ENCODE results near the gene GNRH2. TPM values are rescaled to one million over a fixed set of nuclear protein-coding genes. Genes with fewer than 3 reads are reported as not detected.
A peak's percentile ranks its signal among the peaks of the same experiment; 100 is the strongest.

GNRH2 gene
- total RNA-seq, 1 donor from 2014 or later, result 0.37 TPM

GRCh38 chr20:3000852-3001523, 42.4 kb upstream of the GNRH2 start:
- H3K9ac ChIP-seq, result no peak overlapping the region
- H3K4me2 ChIP-seq, result no peak overlapping the region
- H3K9me3 Mint-ChIP-seq, result no peaks in the 10 kb centered on the region
- H3K4me3 ChIP-seq, result no peak overlapping the region
- H3F3A ChIP-seq (ENCODE audit: low read depth), result peaks cover 12% of the 10 kb centered on the region
- H3K4me3 Mint-ChIP-seq, result no peak overlapping the region
- H3K27me3 Mint-ChIP-seq (ENCODE audit: insufficient read depth, low read depth), result peaks cover 2% of the 10 kb centered on the region
- no peaks in the 10 kb centered on the region for H3K79me2 ChIP-seq (ENCODE audit: low read depth)
- no peaks in the 10 kb centered on the region for H3K4me1 ChIP-seq
- peaks cover 9% of the 10 kb centered on the region for H3K36me3 Mint-ChIP-seq
- H3K27ac Mint-ChIP-seq, result no peak overlapping the region
- H3K27me3 ChIP-seq, result no peaks in the 10 kb centered on the region
- H3K9me3 ChIP-seq (ENCODE audit: low read depth), result no peaks in the 10 kb centered on the region
- H3K4me1 Mint-ChIP-seq, result no peaks in the 10 kb centered on the region
- H3K27ac ChIP-seq, result no peak overlapping the region
- TF ChIP-seq CTCF (IDR thresholded peaks at IDR 0.05) (peak; percentile 66), EZH2 (IDR thresholded peaks at IDR 0.05) (no peak)
- peaks cover 11% of the 10 kb centered on the region for H4K20me1 ChIP-seq (ENCODE audit: low read depth)
- H2AFZ ChIP-seq (replicated peaks), result no peak overlapping the region
- peak; percentile 64 for DNase-seq (ENCODE audit: low spot score)
- H3K36me3 ChIP-seq, result peaks cover 5% of the 10 kb centered on the region

- no peaks in the 10 kb centered on the region for H3K27me3 ChIP-seq
- no peak overlapping the region for H3K4me2 ChIP-seq
- H3K4me1 Mint-ChIP-seq, result no peaks in the 10 kb centered on the region
- no peak overlapping the region for H3K27ac Mint-ChIP-seq
- no peak overlapping the region for H3K9ac ChIP-seq
- peaks cover 9% of the 10 kb centered on the region for H3K36me3 ChIP-seq
- H2AFZ ChIP-seq (replicated peaks), result no peak overlapping the region
- H3K4me3 ChIP-seq, result no peak overlapping the region
- TF ChIP-seq EZH2phosphoT487 (IDR thresholded peaks at IDR 0.05), result no peak
- TF ChIP-seq EZH2 (IDR thresholded peaks at IDR 0.05), result no peak
- TF ChIP-seq CTCF (IDR thresholded peaks at IDR 0.05), result no peak
- no peaks in the 10 kb centered on the region for H3K79me2 ChIP-seq (ENCODE audit: low read depth)
- H3K27me3 Mint-ChIP-seq (ENCODE audit: insufficient read depth, low read depth), result no peaks in the 10 kb centered on the region
- H3K27ac ChIP-seq, result no peak overlapping the region
- H3K9me3 Mint-ChIP-seq, result no peaks in the 10 kb centered on the region
- H3F3A ChIP-seq (ENCODE audit: low read depth), result peaks cover 9% of the 10 kb centered on the region
- no peaks in the 10 kb centered on the region for H3K4me1 ChIP-seq
- H3K36me3 Mint-ChIP-seq, result peaks cover 21% of the 10 kb centered on the region
- no peak overlapping the region for H3K4me3 Mint-ChIP-seq
- peaks cover 4% of the 10 kb centered on the region for H4K20me1 ChIP-seq (ENCODE audit: low read depth)
- no peak for DNase-seq (ENCODE audit: low spot score)
- H3K9me3 ChIP-seq (ENCODE audit: low read depth), result no peaks in the 10 kb centered on the region
Measured at GRCh38 chr20:3003416-3003815, 40.0 kb upstream of the GNRH2 start.

- no peak overlapping the region for H3K4me3 Mint-ChIP-seq
- no peaks in the 10 kb centered on the region for H3F3A ChIP-seq (ENCODE audit: low read depth)
Measured at GRCh38 chr20:3010985-3011723, 32.3 kb upstream of the GNRH2 start.

GRCh38 chr20:3011752-3012151, 31.7 kb upstream of the GNRH2 start:
- no peaks in the 10 kb centered on the region for H4K20me1 ChIP-seq (ENCODE audit: low read depth)
- no peak overlapping the region for H3K4me2 ChIP-seq
- peaks cover 16% of the 10 kb centered on the region for H3K36me3 ChIP-seq
- DNase-seq (ENCODE audit: low spot score), result no peak
- Mint-ChIP-seq H3K27ac (no peak overlapping the region), H3K4me3 (no peak overlapping the region), H3K9me3 (peaks cover 2% of the 10 kb centered on the region), H3K27me3 (ENCODE audit: insufficient read depth, low read depth) (peaks cover 3% of the 10 kb centered on the region), H3K4me1 (peaks cover 7% of the 10 kb centered on the region), H3K36me3 (peaks cover 41% of the 10 kb centered on the region)
- H3K9me3 ChIP-seq (ENCODE audit: low read depth), result no peaks in the 10 kb centered on the region
- TF ChIP-seq EZH2phosphoT487 (IDR thresholded peaks at IDR 0.05), result no peak
- TF ChIP-seq EZH2 (IDR thresholded peaks at IDR 0.05), result no peak
- no peak for TF ChIP-seq CTCF (IDR thresholded peaks at IDR 0.05)
- no peak overlapping the region for H3K9ac ChIP-seq
- H2AFZ ChIP-seq (replicated peaks), result no peak overlapping the region
- H3K27ac ChIP-seq, result no peak overlapping the region
- H3F3A ChIP-seq (ENCODE audit: low read depth), result no peaks in the 10 kb centered on the region
- H3K79me2 ChIP-seq (ENCODE audit: low read depth), result no peaks in the 10 kb centered on the region
- no peaks in the 10 kb centered on the region for H3K4me1 ChIP-seq
- H3K27me3 ChIP-seq, result no peaks in the 10 kb centered on the region
- H3K4me3 ChIP-seq, result no peak overlapping the region

More at GRCh38 chr20:3010985-3011723, 32.3 kb upstream of the GNRH2 start:
- Histone ChIP-seq H3K36me3 (peaks cover 16% of the 10 kb centered on the region), H3K27ac (no peak overlapping the region), H2AFZ (replicated peaks) (no peak overlapping the region), H4K20me1 (ENCODE audit: low read depth) (no peaks in the 10 kb centered on the region), H3K4me3 (no peak overlapping the region), H3K9me3 (ENCODE audit: low read depth) (no peaks in the 10 kb centered on the region), H3K27me3 (no peaks in the 10 kb centered on the region), H3K9ac (no peak overlapping the region), H3K79me2 (ENCODE audit: low read depth) (no peaks in the 10 kb centered on the region), H3K4me2 (no peak overlapping the region), H3K4me1 (no peaks in the 10 kb centered on the region)
- peaks cover 39% of the 10 kb centered on the region for H3K36me3 Mint-ChIP-seq
- DNase-seq (ENCODE audit: low spot score), result no peak
- TF ChIP-seq EZH2phosphoT487 (IDR thresholded peaks at IDR 0.05), result no peak
- H3K27ac Mint-ChIP-seq, result no peak overlapping the region
- peaks cover 7% of the 10 kb centered on the region for H3K4me1 Mint-ChIP-seq
- H3K9me3 Mint-ChIP-seq, result no peaks in the 10 kb centered on the region
- H3K27me3 Mint-ChIP-seq (ENCODE audit: insufficient read depth, low read depth), result peaks cover 3% of the 10 kb centered on the region

Data from neural progenitor cell (in vitro differentiated cells).